GM20000 (cell line): ENCODE measurements around the gene PPP1CC.
A peak's percentile ranks its signal among the peaks of the same experiment; 100 is the strongest.

Source experiments
- DNase-seq: peaks from one replicate; pipeline ENCODE4 v3.0.0; 2012; ENCODE audit warnings: low spot score
- TF ChIP-seq, protein P1 (sequence below): IDR thresholded peaks from 2 replicates; pipeline ENCODE4 v1.5.1; 2012; ENCODE audit warnings: mild to moderate bottlenecking, control low read depth; ENCODE audit errors: extremely low read depth, missing control alignments

The PPP1CC gene

DNA sequence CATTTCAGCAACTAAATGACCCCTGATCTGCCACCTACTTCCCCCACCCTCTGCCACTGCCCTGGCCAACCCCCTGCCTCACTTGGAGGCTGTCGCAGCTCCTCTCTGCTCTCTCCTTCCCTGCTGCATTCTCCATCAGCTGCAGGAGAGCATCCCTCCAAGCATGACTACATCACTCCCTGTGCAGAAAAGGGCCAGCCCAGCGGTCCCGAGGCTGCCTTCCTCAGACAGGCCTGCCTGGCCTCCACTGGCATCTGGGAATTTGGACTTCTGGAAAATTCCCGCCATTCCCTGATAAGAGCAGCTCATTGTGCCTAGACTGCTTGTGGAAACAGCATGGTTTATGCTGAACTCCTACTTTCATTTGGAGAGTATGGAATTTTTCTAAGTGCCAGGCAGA, 66.5 kb downstream of the PPP1CC start:
- no peak for DNase-seq
- TF ChIP-seq, protein P1, sequence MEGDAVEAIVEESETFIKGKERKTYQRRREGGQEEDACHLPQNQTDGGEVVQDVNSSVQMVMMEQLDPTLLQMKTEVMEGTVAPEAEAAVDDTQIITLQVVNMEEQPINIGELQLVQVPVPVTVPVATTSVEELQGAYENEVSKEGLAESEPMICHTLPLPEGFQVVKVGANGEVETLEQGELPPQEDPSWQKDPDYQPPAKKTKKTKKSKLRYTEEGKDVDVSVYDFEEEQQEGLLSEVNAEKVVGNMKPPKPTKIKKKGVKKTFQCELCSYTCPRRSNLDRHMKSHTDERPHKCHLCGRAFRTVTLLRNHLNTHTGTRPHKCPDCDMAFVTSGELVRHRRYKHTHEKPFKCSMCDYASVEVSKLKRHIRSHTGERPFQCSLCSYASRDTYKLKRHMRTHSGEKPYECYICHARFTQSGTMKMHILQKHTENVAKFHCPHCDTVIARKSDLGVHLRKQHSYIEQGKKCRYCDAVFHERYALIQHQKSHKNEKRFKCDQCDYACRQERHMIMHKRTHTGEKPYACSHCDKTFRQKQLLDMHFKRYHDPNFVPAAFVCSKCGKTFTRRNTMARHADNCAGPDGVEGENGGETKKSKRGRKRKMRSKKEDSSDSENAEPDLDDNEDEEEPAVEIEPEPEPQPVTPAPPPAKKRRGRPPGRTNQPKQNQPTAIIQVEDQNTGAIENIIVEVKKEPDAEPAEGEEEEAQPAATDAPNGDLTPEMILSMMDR = no peak

DNA sequence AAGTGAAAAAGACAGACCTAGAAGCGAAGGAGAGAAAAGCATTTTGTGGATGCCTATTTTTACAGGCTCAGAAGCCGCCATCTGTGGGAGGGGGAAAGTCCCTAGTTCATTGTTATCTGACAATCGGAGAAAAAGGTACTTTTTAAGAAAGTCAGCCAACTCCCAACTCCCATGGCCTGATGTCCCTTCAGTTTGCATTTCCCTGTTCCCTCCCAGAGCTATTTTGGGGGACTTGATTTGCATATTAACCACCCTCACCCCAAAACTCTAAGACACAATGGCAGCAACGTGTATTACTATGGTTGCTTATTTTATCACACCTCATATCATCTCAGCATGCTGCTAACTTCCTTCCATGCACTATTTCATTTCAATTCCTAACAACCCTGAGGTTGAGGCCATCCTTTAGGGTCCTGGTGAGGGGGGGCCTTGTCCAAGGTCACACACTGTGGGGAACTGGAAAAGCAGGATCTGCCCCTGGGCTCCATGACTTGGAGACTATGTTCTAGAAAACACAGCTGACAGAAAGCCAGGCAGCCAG, 72.5 kb downstream of the PPP1CC start:
- TF ChIP-seq, protein P1 = no peak
- DNase-seq = peak; percentile 66
